Suprapubic skin (tissue), 4 donors: ENCODE data around the gene AFG1L. TPM values are rescaled to one million over a fixed set of nuclear protein-coding genes. Genes with fewer than 3 reads are reported as not detected.
"Not testable (repeated sequence)": the region's sequence is repeated elsewhere in the genome, so short reads cannot be mapped to it uniquely, and the experiment has no call there.

Experiments
- DNase-seq, 2 donors: peaks; one replicate each; pipeline ENCODE4 v3.0.0-alpha.2; 2019; ENCODE audit warnings: low spot score in 2 of 2
- H3K27ac ChIP-seq: fragments of 200-600 bp; sonication (generic); one replicate; pipeline ENCODE4 v1.5.1; 2019
- H3K27me3 ChIP-seq: fragments of 200-600 bp; sonication (generic); one replicate; pipeline ENCODE4 v1.5.1; 2019
- H3K36me3 ChIP-seq: fragments of 200-600 bp; sonication (generic); one replicate; pipeline ENCODE4 v1.5.1; 2019
- H3K4me1 ChIP-seq: fragments of 200-600 bp; sonication (generic); one replicate; pipeline ENCODE4 v1.5.1; 2019
- H3K4me3 ChIP-seq: fragments of 200-600 bp; sonication (generic); one replicate; pipeline ENCODE4 v1.5.1; 2019; ENCODE audit warnings: mild to moderate bottlenecking
- H3K9me3 ChIP-seq: fragments of 200-600 bp; sonication (generic); one replicate; pipeline ENCODE4 v1.5.1; 2019
- EP300 ChIP-seq: sonication (generic); formaldehyde crosslinking; IDR thresholded peaks from one replicate; pipeline ENCODE4 v1.6.1; 2017; ENCODE audit warnings: antibody characterized with exemption
- POLR2A ChIP-seq, 2 donors: fragments of 450-650 bp; IDR thresholded peaks; one replicate each; pipeline ENCODE4 v1.6.1; 2017; ENCODE audit warnings: antibody characterized with exemption in 2 of 2, mild to moderate bottlenecking in 2 of 2, moderate library complexity in 2 of 2
- POLR2AphosphoS5 ChIP-seq, 3 donors: sonication (generic); formaldehyde crosslinking; IDR thresholded peaks; one replicate each; pipeline ENCODE4 v1.6.1; 2017; ENCODE audit warnings: antibody characterized with exemption in 3 of 3
- WGBS: methylation state at CpG from one replicate; pipeline ENCODE4 v1.1.5; 2018; 5-methylcytosine and 5-hydroxymethylcytosine counted together
- total RNA-seq, 4 donors: library from RNA; depleted of rRNA; stranded (reverse); fragments of >200 nt; gene quantifications; one replicate each; pipeline ENCODE4 v1.1.0, GENCODE V29; 2016
- TF ChIP-seq, protein P1 (sequence below), 2 donors: fragments of 200-600 bp in 1 of 2; fragments of 450-650 bp in 1 of 2; sonication (generic) in 1 of 2; IDR thresholded peaks; one replicate each; pipeline ENCODE4 v1.5.1; 2016 to 2019; ENCODE audit warnings: antibody characterized with exemption in 2 of 2, mild to moderate bottlenecking in 1 of 2, moderate library complexity in 1 of 2

Gene AFG1L
- total RNA-seq, 4 donors from 2014 or later, result 1.3 to 7.4 (median 3.0) TPM

DNA sequence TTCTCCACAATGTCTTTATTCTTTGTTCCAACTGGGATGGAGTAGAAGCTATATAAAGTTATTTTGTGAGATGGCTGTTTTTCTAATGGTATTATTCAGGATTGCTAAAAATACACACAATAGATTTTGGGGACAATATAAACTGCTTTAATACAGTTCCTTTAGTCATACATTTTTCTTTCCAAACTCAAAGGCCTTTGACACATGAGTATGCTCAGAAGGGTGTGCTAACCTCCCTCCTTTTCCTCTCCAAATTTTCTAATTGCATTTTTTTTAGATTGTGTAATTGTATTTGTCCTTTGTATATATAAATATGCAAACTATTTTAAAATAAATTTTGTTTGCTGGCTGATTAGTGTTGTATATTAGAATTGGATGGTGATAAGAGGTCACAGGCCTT lies 146.3 kb downstream of the AFG1L start:
- Histone ChIP-seq H3K4me3 (no peak overlapping the region), H3K36me3 (no peaks in the 10 kb centered on the region), H3K27me3 (no peaks in the 10 kb centered on the region), H3K27ac (no peak overlapping the region), H3K9me3 (no peaks in the 10 kb centered on the region), H3K4me1 (no peaks in the 10 kb centered on the region)
- no peak for DNase-seq
- TF ChIP-seq, protein P1, sequence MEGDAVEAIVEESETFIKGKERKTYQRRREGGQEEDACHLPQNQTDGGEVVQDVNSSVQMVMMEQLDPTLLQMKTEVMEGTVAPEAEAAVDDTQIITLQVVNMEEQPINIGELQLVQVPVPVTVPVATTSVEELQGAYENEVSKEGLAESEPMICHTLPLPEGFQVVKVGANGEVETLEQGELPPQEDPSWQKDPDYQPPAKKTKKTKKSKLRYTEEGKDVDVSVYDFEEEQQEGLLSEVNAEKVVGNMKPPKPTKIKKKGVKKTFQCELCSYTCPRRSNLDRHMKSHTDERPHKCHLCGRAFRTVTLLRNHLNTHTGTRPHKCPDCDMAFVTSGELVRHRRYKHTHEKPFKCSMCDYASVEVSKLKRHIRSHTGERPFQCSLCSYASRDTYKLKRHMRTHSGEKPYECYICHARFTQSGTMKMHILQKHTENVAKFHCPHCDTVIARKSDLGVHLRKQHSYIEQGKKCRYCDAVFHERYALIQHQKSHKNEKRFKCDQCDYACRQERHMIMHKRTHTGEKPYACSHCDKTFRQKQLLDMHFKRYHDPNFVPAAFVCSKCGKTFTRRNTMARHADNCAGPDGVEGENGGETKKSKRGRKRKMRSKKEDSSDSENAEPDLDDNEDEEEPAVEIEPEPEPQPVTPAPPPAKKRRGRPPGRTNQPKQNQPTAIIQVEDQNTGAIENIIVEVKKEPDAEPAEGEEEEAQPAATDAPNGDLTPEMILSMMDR (IDR thresholded peaks at IDR 0.05), result no peak
- TF ChIP-seq POLR2AphosphoS5 (IDR thresholded peaks at IDR 0.05) (no peak), EP300 (no peak), POLR2A (IDR thresholded peaks at IDR 0.05) (no peak)

- DNase-seq, result no peak
- no peak overlapping the region for H3K27ac ChIP-seq
- H3K36me3 ChIP-seq, result no peaks in the 10 kb centered on the region
- no peaks in the 10 kb centered on the region for H3K9me3 ChIP-seq
- TF ChIP-seq, protein P1 (IDR thresholded peaks at IDR 0.05), result no peak
- TF ChIP-seq EP300, result no peak
- no peak for TF ChIP-seq POLR2A (IDR thresholded peaks at IDR 0.05)
- TF ChIP-seq POLR2AphosphoS5 (IDR thresholded peaks at IDR 0.05), result no peak
- WGBS, result 96% methylated on average over 2 of the region's 2 CpGs
- no peaks in the 10 kb centered on the region for H3K27me3 ChIP-seq
- H3K4me3 ChIP-seq, result no peak overlapping the region
- no peaks in the 10 kb centered on the region for H3K4me1 ChIP-seq
Observed at GRCh38 chr6:108442770-108443520, 148.1 kb downstream of the AFG1L start.

DNA sequence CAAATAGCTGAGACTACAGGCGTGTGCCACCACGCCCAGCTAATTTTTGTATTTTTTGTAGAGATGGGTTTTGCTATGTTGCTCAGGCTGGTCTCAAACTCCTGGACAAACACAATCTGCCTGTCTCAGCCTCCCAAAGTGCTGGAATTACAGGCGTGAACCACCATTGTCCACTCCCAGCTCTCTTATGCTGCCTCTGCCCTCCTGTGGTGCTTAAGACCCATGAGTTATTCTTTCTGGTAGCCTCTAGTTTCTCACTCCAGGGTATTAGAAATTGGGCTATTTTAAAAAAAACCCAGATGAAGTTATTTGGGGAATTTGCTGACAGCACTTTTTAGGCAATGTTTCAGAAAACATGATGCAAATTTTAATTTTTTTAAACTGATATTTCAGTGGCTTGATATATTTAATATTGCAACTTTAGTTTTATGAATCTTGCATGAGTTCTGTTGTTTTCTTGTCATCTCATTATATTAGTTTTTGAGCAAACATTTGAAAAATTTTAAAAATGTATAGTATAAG lies 151.8 kb downstream of the AFG1L start:
- H3K27ac ChIP-seq, result no peak overlapping the region
- no peak for DNase-seq
- WGBS, result 88% methylated on average over 3 of the region's 3 CpGs
- no peaks in the 10 kb centered on the region for H3K27me3 ChIP-seq
- H3K36me3 ChIP-seq, result no peaks in the 10 kb centered on the region
- TF ChIP-seq, protein P1 (IDR thresholded peaks at IDR 0.05), result no peak
- H3K9me3 ChIP-seq, result no peaks in the 10 kb centered on the region
- no peak overlapping the region for H3K4me3 ChIP-seq
- H3K4me1 ChIP-seq, result no peaks in the 10 kb centered on the region

DNA sequence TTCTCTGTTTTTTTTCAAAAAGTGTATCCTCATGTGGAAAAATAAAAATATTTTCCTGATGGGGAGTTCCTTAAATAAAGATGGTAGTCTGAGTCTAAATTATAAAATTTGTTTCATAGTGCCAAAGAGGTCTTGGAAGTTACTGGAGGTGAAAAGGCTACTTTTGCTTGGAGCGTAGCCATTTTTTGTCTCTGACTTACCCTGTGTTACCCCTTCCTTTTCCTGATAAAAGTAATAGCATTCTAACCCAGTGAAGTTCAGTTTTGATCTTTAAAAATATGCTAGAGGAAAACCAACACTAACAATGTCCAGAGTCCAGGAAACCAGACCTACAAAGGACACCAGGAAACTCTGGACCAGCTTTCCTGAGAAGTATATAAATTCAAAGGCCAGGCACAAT lies 153.6 kb downstream of the AFG1L start:
- H3K27ac ChIP-seq, result no peak overlapping the region
- no peaks in the 10 kb centered on the region for H3K4me1 ChIP-seq
- H3K27me3 ChIP-seq, result no peaks in the 10 kb centered on the region
- DNase-seq, result no peak
- TF ChIP-seq, protein P1 (IDR thresholded peaks at IDR 0.05), result no peak
- no peak for TF ChIP-seq EP300
- TF ChIP-seq POLR2A (IDR thresholded peaks at IDR 0.05), result no peak
- TF ChIP-seq POLR2AphosphoS5 (IDR thresholded peaks at IDR 0.05), result no peak
- H3K9me3 ChIP-seq, result no peaks in the 10 kb centered on the region
- H3K36me3 ChIP-seq, result no peaks in the 10 kb centered on the region
- WGBS, result 87% methylated on average over 1 of the region's 1 CpG
- H3K4me3 ChIP-seq, result no peak overlapping the region

DNA sequence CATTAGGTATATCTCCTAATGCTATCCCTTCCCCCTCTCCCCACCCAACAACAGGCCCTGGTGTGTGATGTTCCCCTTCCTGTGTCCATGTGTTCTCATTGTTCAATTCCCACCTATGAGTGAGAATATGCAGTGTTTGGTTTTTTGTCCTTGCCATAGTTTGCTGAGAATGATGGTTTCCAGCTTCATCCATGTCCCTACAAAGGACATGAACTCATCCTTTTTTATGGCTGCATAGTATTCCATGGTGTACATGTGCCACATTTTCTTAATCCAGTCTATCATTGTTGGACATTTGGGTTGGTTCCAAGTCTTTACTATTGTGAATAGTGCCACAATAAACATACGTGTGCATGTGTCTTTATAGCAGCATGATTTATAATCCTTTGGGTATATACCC lies 154.9 kb downstream of the AFG1L start:
- WGBS, result 33% methylated on average over 1 of the region's 1 CpG
- H3K4me1 ChIP-seq, DNase-seq, H3K9me3 ChIP-seq, H3K36me3 ChIP-seq, H3K4me3 ChIP-seq, H3K27ac ChIP-seq, H3K27me3 ChIP-seq: not testable (repeated sequence)

- WGBS, result 91% methylated on average over 8 of the region's 8 CpGs
- no peaks in the 10 kb centered on the region for H3K4me1 ChIP-seq
- DNase-seq, result no peak
- no peak overlapping the region for H3K4me3 ChIP-seq
- H3K27ac ChIP-seq, result no peak overlapping the region
- H3K9me3 ChIP-seq, result no peaks in the 10 kb centered on the region
- no peaks in the 10 kb centered on the region for H3K27me3 ChIP-seq
- no peaks in the 10 kb centered on the region for H3K36me3 ChIP-seq
- TF ChIP-seq POLR2A (IDR thresholded peaks at IDR 0.05), result no peak
- no peak for TF ChIP-seq EP300
- TF ChIP-seq, protein P1 (IDR thresholded peaks at IDR 0.05), result no peak
- TF ChIP-seq POLR2AphosphoS5 (IDR thresholded peaks at IDR 0.05), result no peak
Observed at GRCh38 chr6:108451816-108452215, 157.0 kb downstream of the AFG1L start.
